Measurements from ENCODE around the gene FBXO21. TPM values are rescaled to one million over a fixed set of nuclear protein-coding genes. Genes with fewer than 3 reads are reported as not detected.

The FBXO21 gene
- total and polyA plus RNA-seq, 2 donors from 2014 or later, result 28.9 to 45.0 TPM

- peak; percentile 83 for TF ChIP-seq CTCF (IDR thresholded peaks at IDR 0.05; ENCODE audit: borderline replicate concordance, extremely low read depth, insufficient read depth)
- DNase-seq (peak in 4 of 5 donors; percentile 67 to 89 (median 80)), FAIRE-seq (peak; percentile 88)
- no peaks in the 10 kb centered on the region for H3K36me3 ChIP-seq (ENCODE audit: control insufficient read depth in 2 of 3, insufficient read depth in 3 of 3, low read length in 3 of 3)
- H3K9me3 ChIP-seq (ENCODE audit: control insufficient read depth in 2 of 3, insufficient read depth in 1 of 3, low read length in 3 of 3), result no peaks in the 10 kb centered on the region
- H3K4me3 ChIP-seq (ENCODE audit: low read length in 3 of 3), result no peak overlapping the region
- intact Hi-C loops (cut with DNase I), result loop anchor here (10.0 kb wide), 1 partner anchor 632 kb away; no protein-coding TSS in a partner anchor
- H3K4me1 ChIP-seq (ENCODE audit: control insufficient read depth in 2 of 3, insufficient read depth in 2 of 3, low read depth in 1 of 3, low read length in 3 of 3), result no peaks in the 10 kb centered on the region
- no peak overlapping the region for H3K9ac ChIP-seq (ENCODE audit: low read length in 3 of 3)
- no peak overlapping the region for H3K27ac ChIP-seq (ENCODE audit: low read depth in 2 of 2, low read length in 2 of 2)
- no peaks in the 10 kb centered on the region for H3K27me3 ChIP-seq (ENCODE audit: control insufficient read depth, insufficient read depth, low read length)
Measured at GRCh38 chr12:117212563-117213190, 22.4 kb upstream of the FBXO21 start.

GRCh38 chr12:117210266-117210918 lies 20.1 kb upstream of the FBXO21 start:
- H3K4me1 ChIP-seq (ENCODE audit: control insufficient read depth in 2 of 3, insufficient read depth in 2 of 3, low read depth in 1 of 3, low read length in 3 of 3), result no peaks in the 10 kb centered on the region
- H3K9ac ChIP-seq (ENCODE audit: low read length in 3 of 3), result no peak overlapping the region
- H3K36me3 ChIP-seq (ENCODE audit: control insufficient read depth in 2 of 3, insufficient read depth in 3 of 3, low read length in 3 of 3), result no peaks in the 10 kb centered on the region
- no peak for FAIRE-seq
- TF ChIP-seq CTCF (IDR thresholded peaks at IDR 0.05; ENCODE audit: borderline replicate concordance, extremely low read depth, insufficient read depth), result no peak
- no peaks in the 10 kb centered on the region for H3K9me3 ChIP-seq (ENCODE audit: control insufficient read depth in 2 of 3, insufficient read depth in 1 of 3, low read length in 3 of 3)
- intact Hi-C loops (cut with DNase I), result loop anchor here (10.0 kb wide), 1 partner anchor 634 kb away; no protein-coding TSS in a partner anchor
- no peak overlapping the region for H3K4me3 ChIP-seq (ENCODE audit: low read length in 3 of 3)
- no peak for DNase-seq
- no peak overlapping the region for H3K27ac ChIP-seq (ENCODE audit: low read depth in 2 of 2, low read length in 2 of 2)
- no peaks in the 10 kb centered on the region for H3K27me3 ChIP-seq (ENCODE audit: control insufficient read depth, insufficient read depth, low read length)

GRCh38 chr12:117209626-117210025 lies 19.4 kb upstream of the FBXO21 start:
- no peak overlapping the region for H3K9ac ChIP-seq (ENCODE audit: low read length in 3 of 3)
- FAIRE-seq, result no peak
- H3K9me3 ChIP-seq (ENCODE audit: control insufficient read depth in 2 of 3, insufficient read depth in 1 of 3, low read length in 3 of 3), result no peaks in the 10 kb centered on the region
- H3K36me3 ChIP-seq (ENCODE audit: control insufficient read depth in 2 of 3, insufficient read depth in 3 of 3, low read length in 3 of 3), result no peaks in the 10 kb centered on the region
- no peak overlapping the region for H3K4me3 ChIP-seq (ENCODE audit: low read length in 3 of 3)
- intact Hi-C loops (cut with DNase I), result loop anchor here (10.0 kb wide), 1 partner anchor 635 kb away; no protein-coding TSS in a partner anchor
- H3K27ac ChIP-seq (ENCODE audit: low read depth in 2 of 2, low read length in 2 of 2), result no peak overlapping the region
- no peak for DNase-seq
- no peak for TF ChIP-seq CTCF (IDR thresholded peaks at IDR 0.05; ENCODE audit: borderline replicate concordance, extremely low read depth, insufficient read depth)
- no peaks in the 10 kb centered on the region for H3K27me3 ChIP-seq (ENCODE audit: control insufficient read depth, insufficient read depth, low read length)
- no peaks in the 10 kb centered on the region for H3K4me1 ChIP-seq (ENCODE audit: control insufficient read depth in 2 of 3, insufficient read depth in 2 of 3, low read depth in 1 of 3, low read length in 3 of 3)
